Esophagus squamous epithelium (tissue), 4 donors: Measurements from ENCODE around the gene FLYWCH1.

Experiments used
- POLR2A ChIP-seq, 4 donors: fragments of 450-650 bp; IDR thresholded peaks; one replicate each; pipeline ENCODE4 v1.6.1; 2017; ENCODE audit warnings: antibody characterized with exemption in 4 of 4, mild to moderate bottlenecking in 4 of 4, moderate library complexity in 3 of 4
- TF ChIP-seq, protein P1 (sequence below), 6 experiments: fragments of 450-650 bp in 4 of 6; fragments of 200-600 bp in 2 of 6; sonication (generic) in 2 of 6; IDR thresholded peaks; one replicate each; pipeline ENCODE4 v1.5.1; 2016 to 2019; ENCODE audit warnings: antibody characterized with exemption in 6 of 6, mild to moderate bottlenecking in 4 of 6, moderate library complexity in 4 of 6

DNA sequence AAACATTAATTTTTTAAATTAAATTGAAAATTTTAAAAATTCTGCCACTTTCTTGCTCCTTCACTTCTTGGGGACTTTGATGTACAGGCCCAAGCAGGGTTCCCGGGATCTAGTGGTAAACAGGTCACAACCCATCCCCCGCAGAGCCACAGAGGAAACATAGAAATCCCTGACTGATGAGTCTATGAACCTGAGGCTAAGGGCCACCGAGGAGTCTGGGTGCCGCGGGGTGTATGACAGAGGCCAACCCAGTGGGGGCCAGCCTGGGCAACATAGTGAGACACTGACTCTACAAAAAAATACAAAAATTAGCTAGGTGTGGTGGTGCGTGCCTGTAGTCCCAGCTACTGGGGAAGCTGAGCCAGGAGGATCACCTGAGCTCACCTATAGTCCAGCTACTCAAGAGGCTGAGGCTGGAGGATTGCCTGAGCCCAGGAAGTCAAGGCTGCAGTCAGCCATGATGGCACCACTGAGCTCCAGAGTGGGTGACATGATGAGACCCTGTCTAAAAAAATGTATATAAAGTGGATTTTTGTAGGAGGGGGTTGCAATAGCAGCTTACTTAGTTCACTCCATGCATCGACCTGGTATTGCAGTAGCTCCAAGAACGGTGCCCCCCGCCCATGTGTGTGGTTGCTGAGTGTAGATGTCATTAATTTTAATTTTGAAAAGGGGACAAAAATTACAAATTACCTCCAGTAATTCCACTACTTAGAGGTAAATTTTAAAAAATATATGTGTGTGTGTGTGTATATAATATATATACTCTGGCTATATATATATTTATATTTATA, 9.2 kb upstream of the FLYWCH1 start:
- TF ChIP-seq, protein P1, sequence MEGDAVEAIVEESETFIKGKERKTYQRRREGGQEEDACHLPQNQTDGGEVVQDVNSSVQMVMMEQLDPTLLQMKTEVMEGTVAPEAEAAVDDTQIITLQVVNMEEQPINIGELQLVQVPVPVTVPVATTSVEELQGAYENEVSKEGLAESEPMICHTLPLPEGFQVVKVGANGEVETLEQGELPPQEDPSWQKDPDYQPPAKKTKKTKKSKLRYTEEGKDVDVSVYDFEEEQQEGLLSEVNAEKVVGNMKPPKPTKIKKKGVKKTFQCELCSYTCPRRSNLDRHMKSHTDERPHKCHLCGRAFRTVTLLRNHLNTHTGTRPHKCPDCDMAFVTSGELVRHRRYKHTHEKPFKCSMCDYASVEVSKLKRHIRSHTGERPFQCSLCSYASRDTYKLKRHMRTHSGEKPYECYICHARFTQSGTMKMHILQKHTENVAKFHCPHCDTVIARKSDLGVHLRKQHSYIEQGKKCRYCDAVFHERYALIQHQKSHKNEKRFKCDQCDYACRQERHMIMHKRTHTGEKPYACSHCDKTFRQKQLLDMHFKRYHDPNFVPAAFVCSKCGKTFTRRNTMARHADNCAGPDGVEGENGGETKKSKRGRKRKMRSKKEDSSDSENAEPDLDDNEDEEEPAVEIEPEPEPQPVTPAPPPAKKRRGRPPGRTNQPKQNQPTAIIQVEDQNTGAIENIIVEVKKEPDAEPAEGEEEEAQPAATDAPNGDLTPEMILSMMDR (IDR thresholded peaks at IDR 0.05) = no peak
- no peak for TF ChIP-seq POLR2A (IDR thresholded peaks at IDR 0.05)
